Jurkat, Clone E6-1 (cell line): Measurements from ENCODE around the gene UBE2J2. TPM values are rescaled to one million over a fixed set of nuclear protein-coding genes. Genes with fewer than 3 reads are reported as not detected.
"Not testable (repeated sequence)": the region's sequence is repeated elsewhere in the genome, so short reads cannot be mapped to it uniquely, and the experiment has no call there.

Experiments used
- DNase-seq: peaks from one replicate; pipeline ENCODE4 v3.0.0-alpha.2; 2011; ENCODE audit warnings: low read depth, low spot score
- H3K4me3 ChIP-seq: 2 replicates; pipeline ENCODE4 v1.5.1; 2011; ENCODE audit warnings: mild to moderate bottlenecking, low read length, control low read depth, moderate library complexity
- polyA plus RNA-seq: library from polyadenylated mRNA; unstranded; fragments of >200 nt; gene quantifications from one replicate; pipeline ENCODE4 v1.2.1, GENCODE V29; 2012; ENCODE audit warnings: missing spikeins; ENCODE audit not compliant: insufficient read length, insufficient read depth

Gene UBE2J2
- polyA plus RNA-seq = 54.5 TPM

DNA sequence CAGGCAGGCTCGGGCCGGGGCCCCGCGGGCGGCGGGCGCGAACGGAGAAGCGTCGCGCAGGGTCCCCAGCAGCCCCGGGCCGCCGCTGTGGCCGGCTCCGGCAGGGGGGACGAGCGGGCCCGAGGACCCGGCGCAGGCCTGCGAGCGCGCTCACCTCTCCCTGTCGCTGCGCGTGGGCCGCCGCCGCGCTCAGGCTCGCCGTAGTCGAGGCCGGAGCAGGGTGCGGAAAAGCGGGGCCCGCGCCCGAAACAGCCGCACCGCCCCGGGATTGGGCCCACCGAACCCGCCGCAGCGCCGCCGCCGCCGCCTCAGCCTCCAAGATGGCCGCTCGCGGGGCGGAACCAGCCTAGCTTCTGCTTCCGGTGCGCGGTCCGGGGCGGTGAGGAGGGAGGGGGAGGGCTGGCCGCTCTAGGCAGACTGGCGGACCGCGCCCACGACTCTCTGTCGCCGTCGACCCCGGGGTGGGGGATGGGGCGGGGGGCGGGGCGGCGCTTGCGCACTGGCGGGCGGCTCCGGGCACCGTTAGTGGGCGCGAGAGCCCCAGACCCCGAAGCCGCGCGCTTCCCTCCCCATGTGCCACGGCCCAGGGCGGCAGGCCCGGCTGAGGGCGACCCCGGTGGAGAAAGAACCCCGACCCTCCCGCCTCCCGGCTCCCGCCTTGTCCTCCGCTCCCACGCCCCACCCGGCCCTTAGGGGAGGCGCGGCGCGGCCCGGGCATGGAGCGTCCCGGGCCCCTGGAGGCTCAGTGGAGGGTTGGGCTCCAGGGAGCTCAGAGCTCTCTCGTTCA, at the start of gene UBE2J2:
Gene UBE2J2, minus strand, starts transcription at position 343 of the 787 bp plus-strand sequence. CDS start 5,862 bp downstream, outside the sequence.
- peak; percentile 86 for DNase-seq
- peak within 1 kb of the TSS; percentile 86 for H3K4me3 ChIP-seq

DNA sequence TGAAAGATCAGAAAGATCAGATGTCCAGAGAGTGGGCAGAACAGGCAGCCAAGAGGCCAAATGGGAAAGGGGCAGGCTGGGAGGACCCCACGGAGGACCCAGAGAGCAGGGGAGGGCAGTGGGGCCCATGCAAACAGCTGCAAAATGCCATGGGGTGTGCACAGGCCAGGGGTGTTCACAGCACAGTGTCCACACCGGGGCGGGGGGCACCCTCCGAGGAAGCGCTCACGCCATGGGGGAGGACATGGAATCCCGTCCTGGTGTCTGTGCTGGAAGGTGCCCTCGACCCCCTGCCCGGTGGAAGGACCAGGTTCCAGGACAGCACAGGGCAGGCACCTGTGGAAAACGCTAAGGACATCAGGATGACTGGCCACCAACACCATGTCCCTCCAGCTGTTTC, 49.3 kb upstream of the UBE2J2 start:
- DNase-seq = no peak
- H3K4me3 ChIP-seq = no peak overlapping the region; the same call in 1 of the 2 replicates

DNA sequence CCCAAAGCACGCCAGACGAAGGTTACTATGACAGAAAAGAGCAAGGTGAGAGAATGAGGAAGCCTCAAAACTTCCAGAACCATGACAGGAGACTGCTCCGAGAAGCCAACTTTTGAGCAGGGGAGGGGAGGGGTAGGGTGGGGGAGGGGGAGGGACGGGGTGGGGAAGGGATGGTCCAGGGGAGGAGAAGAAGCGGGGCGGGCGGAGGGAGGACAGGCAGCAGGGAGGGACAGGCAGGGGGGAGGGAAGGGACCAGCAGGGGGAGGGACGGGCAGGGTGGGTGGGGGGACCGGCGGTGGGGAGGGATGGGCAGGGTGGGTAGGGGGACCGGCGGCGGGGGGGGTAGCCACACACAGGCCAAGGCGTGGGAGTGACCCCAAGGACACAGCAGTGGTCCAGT, 48.8 kb upstream of the UBE2J2 start:
- no peak for DNase-seq
- no peak overlapping the region for H3K4me3 ChIP-seq

DNA sequence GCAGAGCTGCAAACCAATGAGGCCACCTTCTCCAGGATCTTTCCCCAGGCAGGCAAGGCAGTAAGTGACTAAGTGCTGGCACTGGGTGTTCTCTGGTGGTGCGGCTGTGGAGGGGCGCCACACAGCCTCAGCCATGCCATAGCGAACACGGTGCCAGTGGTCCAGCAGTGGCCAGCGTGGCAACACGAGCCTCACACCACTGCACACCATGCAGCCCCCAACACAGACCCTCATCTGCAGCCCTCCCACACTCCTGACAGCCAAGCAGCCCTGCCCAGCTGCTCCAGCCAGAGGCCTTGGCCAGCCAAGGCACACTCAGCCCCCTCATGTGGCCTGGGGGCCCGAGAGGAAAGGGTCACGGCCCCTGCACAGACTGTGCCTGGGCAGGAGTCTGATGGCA, 47.8 kb upstream of the UBE2J2 start:
- DNase-seq = no peak
- H3K4me3 ChIP-seq = no peak overlapping the region

DNA sequence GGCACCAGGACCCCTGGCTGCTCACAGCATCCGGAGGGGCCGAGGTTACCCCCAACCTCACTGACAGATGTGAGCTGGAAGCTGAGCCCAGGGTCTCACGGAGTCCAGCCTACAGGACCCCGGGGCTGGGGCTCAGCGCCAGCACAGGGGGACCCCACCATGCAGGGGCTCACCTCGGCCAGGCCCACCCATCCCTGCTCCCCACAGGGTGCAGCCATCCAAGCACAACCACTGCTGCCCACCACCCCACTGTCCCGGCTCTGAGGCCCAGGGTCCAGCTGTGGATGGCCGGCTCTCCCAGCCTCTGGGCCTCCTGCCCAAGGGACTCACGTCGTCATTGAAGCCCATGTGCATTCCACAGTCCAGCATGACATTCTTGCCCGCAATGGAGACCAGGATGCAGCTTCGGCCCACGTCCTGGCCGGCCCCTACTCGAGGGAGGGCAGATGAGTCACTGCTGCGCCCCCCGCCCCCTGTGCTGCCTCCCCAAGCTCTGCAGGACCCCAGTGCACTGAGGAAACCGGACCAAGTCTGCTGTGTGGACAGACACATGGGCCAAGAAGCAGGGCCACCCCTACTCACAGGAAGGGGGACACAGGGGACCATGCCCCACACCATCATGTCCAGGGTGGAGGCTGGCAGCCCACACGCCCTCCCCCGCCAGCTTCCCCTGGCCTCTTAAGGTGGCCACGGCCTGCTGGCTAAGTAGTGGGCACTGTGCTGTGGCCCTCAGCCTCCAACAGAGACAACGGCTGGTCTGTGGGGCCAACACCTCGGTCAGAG, 47.2 kb upstream of the UBE2J2 start:
- H3K4me3 ChIP-seq = no peak overlapping the region
- no peak for DNase-seq

DNA sequence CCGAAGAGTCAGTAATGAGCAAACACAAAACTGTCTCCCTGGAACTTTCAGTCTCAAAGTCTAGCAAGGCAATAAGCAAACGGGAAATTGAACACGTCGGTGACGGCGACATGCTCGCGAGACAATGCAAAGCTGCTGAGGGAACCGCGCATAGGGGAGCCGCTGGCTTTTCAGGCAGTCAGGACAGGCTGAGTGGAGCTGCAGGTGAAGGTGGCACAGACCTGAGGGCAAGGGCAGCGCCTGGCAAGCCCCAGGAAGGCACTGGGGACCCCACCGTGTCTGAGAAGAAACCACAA, 45.9 kb upstream of the UBE2J2 start:
- DNase-seq = no peak
- no peak overlapping the region for H3K4me3 ChIP-seq

DNA sequence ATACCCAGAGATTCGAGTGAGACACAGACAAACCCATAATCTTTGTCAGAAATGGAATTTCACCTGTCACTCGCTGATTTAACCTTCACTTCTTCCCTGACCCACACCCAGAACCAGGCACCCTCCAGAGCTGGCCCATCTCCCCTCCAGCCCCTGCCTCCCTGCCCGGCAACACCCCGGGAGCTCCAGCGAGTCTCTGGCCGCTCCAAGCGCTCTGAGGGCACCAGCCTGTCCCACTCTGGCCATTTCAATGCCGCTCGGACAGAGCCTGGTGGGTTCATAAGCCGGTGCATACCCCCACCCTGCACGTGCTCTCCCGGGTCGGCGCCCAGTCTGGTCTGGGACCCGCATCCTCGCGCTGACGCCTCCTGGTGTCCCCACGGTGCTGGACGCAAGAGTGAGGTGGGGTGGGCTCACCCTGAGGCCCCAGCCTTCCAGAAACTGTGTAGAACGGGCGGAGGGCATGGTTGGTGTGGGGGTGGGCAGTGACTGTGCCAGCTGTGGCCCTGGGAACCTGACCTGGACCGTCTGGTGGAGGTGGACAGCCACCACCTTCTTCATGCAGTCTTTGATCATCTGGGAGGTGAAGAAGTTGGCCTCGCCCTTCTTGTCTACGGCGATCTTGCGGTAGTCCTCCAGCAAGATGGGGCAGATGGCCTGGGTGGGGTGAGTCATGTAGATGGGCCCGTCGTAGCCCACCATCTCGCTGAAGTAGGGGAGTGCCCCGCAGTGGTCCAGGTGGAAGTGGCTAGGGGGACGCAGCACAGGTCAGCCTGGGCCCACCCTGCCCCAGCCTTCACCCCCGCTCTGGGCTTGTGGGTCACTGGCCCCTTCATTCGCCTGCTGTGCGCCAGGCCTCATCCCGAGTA, 45.4 kb upstream of the UBE2J2 start:
- no peak overlapping the region for H3K4me3 ChIP-seq
- DNase-seq = no peak

DNA sequence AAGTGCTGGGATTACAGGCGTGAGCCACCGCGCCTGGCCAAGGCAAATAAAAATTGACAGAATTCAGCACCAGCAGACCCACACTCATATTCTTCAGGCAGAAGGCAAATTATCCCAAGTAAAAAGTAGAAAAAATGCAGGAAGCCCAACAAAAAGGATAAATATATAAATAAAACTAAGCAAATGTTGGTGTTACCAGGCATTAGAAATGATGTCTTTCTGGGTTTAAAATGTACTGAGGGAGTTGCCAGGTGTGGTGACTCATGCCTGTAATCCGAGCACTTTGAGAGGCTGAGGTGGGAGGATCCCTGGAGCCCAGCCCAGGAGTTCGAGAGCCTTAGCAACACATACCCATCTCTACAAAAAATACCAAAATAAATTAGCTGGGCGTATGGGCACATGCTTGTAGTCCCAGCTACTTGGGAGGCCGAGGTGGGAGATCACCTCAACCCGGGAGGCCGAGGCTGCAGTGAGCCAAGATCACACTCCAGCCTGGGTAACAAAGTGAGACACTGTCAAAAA, 44.5 kb upstream of the UBE2J2 start:
- H3K4me3 ChIP-seq = no peak overlapping the region
- DNase-seq = no peak

DNA sequence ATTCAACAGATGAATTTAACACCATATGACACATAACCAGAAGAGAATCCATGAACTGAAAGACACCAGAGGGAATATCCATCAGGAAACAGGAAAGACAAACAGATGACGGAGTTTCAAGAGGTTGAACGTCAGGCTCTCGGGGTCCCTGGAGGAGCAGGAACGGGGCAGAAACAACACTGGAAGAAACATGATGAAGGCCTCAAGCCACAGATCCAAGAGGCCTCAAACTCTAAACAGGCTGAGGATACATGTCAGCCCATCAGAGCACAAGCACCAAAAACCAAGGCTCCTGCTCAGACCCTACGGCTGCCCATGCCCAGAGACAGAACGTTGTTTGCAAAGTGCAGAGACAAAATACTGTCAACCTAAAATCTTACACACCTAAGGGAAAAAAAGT, 43.8 kb upstream of the UBE2J2 start:
- no peak for DNase-seq
- H3K4me3 ChIP-seq = no peak overlapping the region

DNA sequence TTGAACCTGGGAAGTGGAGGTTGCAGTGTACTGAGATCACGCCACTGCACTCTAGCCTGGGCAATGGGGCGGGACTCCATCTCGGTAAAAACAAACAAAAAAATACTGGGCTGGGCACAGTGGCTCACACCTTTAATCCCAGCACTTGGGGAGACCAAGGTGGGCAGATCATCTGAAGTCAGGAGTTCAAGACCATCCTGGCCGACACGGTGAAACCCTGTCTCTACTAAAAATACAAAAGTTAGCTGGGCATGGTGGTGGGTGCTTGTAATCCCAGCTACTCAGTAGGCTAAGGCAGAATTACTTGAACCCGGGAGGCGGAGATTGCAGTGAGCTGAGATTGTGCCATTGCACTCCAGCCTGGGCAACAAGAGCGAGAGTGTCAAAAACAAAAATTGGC, 42.5 kb upstream of the UBE2J2 start:
- not testable (repeated sequence) for DNase-seq, H3K4me3 ChIP-seq

DNA sequence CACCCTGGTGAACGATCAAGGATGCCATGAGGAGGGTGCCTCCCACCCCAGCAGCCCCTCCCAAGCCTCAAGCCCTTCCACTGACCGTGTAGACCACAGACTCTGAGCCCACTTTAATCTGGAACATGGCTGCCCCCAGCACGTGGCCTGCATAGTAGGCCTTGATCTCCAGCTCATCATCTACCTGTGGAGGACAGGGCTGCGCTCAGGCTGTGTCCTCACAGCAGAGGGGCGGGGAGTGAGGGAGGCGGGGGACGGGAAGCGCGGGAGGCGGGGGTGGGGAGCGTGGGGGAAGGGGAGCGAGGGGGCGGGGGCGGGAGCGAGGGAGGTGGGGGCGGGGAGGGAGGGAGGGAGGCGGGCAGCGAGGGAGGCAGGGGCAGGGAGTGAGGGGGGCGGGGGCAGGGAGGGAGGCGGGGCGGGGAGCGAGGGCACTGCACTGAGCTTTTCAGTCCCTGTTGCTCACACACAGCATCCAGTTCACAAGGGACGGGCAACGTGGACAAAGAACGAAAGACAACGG, 41.8 kb upstream of the UBE2J2 start:
- no peak overlapping the region for H3K4me3 ChIP-seq
- no peak for DNase-seq

DNA sequence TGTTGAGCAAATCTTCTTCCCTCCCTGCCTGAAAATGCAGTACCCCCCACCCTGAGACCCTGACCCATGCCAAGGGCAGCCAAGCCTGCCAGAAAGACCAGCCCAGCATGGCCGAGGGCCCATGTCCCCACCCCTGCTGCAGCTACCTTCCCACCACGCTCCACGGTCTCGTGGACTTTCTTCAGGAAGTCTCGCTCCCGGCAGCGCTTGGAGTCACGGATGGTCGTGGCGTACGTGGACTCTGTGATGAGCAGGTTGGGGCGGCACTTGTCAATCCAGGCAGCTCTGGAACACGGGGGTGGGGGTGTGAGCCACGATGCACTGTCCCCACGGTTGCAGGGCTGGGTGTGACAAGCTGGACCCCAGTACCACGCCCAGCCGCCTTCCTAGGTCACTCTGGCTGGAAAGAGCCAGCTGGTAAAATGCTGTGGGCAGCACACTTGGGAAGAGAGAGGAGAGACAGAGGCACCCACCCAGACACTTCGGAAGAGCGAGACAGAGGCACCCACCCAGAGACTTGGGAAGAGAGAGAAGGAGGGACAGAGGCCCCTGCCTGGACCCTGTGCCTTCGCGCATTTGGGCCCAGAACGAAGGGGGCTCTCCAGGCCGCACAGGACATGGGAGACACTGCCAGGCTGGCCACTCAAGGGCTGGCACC, 41.2 kb upstream of the UBE2J2 start:
- no peak for DNase-seq

DNA sequence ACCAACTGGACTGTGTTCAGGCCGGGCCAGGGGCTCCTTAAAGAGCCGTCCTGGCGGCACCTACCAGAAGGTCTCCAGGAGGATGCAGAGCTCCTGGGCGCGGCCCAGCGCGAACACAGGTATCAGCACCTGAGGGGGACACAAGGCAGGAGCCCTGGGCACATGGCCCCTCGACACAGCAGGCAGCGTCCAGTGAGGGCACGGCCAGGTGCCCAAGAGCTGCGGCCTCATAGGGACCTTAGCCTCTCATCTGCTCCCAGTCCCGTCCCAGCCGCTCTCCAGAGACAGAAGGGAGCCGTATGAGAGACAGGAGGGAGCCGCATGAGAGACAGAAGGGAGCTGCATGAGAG, 40.6 kb upstream of the UBE2J2 start:
- no peak overlapping the region for H3K4me3 ChIP-seq
- no peak for DNase-seq

More for the DNA sequence above, 41.2 kb upstream of the UBE2J2 start:
- no peak overlapping the region for H3K4me3 ChIP-seq

DNA sequence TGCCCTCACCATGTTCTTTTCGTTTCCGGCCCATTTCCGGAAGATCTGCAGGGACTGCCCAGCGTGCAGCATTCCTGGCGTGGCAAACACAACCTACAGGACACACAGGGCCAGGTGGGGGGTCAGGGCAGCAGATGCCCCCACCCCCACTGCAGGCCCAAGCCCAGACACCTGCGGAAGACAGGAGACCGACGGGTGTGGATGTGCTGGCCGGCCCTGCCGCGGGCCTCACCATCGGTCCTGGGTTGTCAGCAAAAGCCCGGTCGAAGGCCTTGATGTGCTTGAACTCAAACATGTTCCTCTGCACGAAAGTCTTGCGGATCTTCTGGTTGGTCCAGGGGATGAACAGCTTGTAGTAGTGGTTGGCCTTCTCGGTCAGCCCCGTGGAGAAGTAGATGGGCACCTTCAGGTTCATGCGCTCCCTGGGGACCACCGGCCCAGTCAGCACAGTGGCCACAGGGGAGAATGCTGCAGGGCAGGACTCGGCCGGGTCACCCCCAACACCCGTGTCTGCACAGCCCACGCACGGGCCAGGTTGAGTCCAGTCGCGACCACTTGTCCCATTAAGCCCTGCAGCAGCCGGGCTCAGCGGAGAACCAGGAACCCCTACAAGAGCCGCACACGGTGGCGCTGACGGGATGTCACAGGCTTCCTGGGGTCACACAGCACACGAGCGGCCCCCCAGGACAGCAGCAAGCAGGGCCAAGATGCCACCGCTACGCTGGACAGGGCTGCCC, 40.0 kb upstream of the UBE2J2 start:
- no peak for DNase-seq
- H3K4me3 ChIP-seq = no peak overlapping the region

DNA sequence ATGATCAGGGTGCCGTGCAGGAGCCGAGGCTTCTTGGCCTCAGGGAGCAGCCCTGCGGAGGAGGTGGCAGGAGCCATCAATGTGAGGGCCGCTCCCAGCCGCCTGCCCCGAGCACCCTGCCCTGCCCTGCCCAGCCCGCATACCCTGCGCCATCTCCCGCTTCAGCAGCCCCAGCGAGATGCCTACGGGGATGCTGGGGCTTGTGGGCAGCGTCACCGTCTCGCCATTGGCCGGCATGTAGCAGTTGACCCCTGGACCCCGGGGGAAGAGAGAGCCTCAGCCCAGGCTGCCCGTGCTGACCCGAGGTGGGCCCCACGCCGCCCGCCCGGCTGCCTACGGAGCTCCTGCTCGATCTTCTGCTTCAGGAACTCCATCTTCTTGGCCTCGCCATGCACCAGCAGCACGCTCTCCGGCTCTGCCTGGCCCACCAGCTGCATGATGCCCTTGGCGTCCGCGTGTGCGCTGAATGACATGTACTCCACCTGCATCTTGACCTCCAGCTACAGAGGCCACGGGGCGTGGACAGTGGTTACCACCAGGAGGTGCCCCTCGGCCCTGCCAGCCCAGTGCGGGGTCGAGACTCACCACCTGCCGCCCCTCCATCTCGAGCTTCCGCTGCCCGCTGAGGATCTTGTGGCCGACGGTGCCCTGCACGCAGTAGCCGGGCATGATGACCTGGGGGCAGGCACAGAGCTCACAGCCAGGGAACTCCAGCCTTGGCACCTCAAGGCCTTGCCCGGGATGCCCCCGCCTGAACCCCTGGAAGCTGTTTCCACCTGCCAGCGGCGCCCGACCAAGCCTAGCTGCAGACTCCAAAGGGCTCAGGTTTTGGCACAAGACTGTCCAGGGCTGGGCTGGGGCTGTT, 39.0 kb upstream of the UBE2J2 start:
- H3K4me3 ChIP-seq = no peak overlapping the region
- no peak for DNase-seq

DNA sequence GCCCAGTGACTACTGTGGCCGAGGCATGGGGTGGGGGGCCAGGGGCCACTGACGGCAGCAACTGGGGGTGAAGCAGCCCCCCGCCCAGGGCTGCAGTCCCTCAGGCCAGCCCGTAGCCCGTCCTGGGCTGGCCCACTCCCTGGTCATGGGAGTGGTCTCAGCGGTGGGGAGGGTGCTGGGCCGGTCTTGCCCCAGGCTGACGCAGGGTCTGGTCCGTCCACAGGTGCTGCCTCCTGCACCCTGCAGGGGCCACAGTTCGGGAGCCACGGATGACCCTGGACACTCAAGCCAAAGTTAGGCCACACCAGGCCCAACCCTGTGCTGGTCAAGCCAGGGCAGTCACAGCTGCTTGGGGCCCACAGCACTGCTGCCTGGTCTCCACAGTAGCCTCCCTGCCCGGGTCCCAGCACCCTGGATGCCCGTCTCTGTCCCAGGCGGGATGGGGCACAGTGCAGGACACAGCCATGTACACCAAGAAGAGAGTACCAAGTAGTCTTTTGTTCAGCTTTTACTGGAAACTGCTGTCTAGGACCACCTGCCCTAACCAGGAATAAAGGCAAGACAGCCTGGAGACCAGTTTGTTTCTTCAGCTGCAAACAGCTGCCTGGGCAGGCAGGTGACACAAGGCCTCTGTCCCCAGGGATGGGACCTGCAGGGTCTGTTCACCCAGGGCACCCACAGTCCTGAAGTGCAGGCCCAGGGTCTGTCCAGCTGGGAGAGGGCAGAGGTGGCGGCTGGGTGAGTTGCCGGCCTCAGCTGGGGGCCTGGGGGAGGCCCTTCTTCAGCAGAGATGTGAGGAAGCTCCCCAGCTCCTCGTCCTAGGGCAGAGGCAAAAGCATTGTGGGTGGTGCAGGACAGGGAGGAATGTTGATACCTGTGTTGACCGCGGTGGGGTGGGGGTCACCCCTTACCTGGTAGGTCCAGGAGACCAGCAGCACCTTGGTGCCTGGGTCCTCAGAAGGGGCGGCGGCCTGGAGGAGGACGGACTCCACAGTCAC, 37.8 kb upstream of the UBE2J2 start:
- DNase-seq = no peak
- no peak overlapping the region for H3K4me3 ChIP-seq
